Glomerular endothelial cell (primary cell): ENCODE results near the gene WNT7B. TPM values are rescaled to one million over a fixed set of nuclear protein-coding genes. Genes with fewer than 3 reads are reported as not detected.

Source experiments
- DNase-seq: peaks from one replicate; pipeline ENCODE4 v3.0.0-alpha.2; 2011; ENCODE audit warnings: low read depth, low spot score; ENCODE audit errors: extremely low read depth
- total RNA-seq: library from RNA; depleted of rRNA; stranded (reverse); fragments of >200 nt; gene quantifications from 2 replicates; pipeline ENCODE4 v1.2.3, GENCODE V29; 2015

Gene WNT7B
- total RNA-seq, 1 donor from 2014 or later: 1.5 TPM

DNA sequence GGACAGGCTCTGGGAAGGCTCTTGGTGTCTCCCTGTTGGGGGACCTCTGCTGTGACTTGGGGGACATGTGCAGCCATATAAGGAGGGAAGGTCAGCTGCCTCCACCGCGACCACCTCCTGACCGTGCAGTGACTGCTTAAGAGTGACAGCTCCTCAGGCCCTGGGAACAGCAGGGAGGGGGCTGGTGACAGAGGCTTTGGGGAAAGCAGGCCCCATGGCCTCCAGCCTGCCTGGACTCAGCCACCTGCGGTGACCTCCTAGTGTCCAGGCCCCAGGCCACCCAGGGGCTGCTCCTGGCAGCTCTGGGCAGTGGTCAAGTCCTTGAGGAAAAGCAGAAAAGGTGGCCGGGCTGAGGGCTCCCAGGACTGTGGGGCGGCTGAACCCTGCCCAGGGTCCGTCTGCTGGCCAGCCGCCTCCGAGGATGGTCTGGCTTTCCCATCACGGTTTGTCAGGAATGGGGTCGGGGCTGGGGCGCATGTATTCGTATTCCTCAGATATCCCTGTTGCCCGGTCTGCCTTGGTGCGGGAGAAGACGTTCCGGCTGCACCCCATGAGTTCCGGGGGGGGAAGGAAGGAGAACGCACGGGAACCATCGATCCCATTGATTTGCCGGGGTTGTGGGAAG is 96.8 kb downstream of the WNT7B start:
- DNase-seq: no peak

GRCh38 chr22:45879552-45879949 is 97.4 kb downstream of the WNT7B start:
- no peak for DNase-seq

- DNase-seq: no peak
These were observed 97.9 kb downstream of the WNT7B start for GRCh38 chr22:45878901-45879551.

DNA sequence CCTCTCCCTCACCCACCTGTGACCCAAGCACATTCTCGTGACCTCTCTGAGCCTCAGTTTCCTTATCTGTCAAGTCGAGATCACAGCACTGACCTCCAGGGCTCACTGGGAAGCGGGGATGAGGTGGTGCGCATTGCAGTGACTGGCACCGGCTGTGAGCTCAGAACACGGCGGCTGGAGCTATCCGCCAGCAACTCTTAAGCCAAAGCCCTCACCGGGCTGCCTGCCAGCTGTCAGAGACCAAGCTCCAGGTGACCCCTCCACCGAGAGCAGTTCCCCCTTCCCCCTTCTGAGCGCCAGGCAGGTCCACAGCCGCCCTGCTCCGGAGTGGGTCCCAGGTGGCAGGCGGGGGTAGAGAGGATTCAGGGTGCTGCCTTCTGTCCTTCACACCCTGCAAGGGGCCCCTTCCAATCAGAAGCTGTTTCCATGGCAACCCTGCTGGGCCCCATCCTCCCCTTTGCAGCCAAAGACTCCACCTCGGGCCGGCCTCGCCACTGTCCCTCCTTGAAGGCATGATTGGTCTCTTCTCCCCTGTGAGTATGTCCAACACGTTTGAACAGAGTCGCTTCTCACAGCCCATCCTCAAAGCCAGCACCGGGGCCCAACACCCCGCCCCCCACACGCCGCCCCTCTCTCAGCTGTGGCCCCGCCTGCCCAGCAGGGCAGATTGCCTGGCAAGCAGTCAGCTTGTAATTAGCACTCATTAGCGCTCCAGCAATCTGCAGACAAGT is 98.7 kb downstream of the WNT7B start:
- no peak for DNase-seq

- no peak for DNase-seq
These were observed 99.3 kb downstream of the WNT7B start for GRCh38 chr22:45877651-45878050.

GRCh38 chr22:45877036-45877380 is 100.0 kb downstream of the WNT7B start:
- DNase-seq: no peak

- DNase-seq: no peak
These were observed 100.6 kb downstream of the WNT7B start for GRCh38 chr22:45876136-45877035.

DNA sequence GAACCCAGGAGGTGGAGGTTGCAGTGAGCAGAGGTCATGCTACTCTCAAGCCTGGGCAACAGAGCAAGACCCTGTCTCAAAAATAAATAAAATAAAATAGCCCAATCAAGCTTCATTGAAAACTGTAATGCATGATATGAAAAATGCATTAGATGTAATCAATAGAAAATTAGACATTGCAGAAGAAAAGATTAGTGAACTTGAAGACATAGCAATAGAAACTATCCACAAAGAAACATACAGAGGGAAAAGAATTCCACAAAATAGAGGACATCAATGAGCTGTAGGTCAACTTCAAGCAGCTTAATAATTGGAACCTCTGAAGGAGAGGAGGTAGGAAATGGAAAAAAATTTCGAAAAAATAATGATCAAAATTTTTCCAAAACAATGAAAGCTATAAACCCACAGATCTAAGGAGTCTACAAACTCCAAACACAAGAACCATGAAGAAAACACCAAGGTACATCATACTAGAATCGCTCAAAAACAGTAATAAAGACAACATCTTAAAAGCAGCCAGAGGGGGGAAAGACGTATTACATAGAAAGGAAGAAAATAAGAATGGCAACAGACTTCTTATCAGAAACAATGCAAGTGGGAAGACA is 104.2 kb downstream of the WNT7B start:
- DNase-seq: no peak

GRCh38 chr22:45871721-45872120 is 105.2 kb downstream of the WNT7B start:
- no peak for DNase-seq

Other genes starting within 250 kb of the WNT7B start
- 7.0 and 17.4 TPM in 2 replicates for gene PPARA, start 173.4 kb upstream of the WNT7B start, total RNA-seq